ENCODE measurements around the gene C8G. TPM values are rescaled to one million over a fixed set of nuclear protein-coding genes. Genes with fewer than 3 reads are reported as not detected.

The C8G gene
- total RNA-seq, 6 donors from 2014 or later: 1.8 to 4.4 (median 2.1) TPM; not detected in 3

DNA sequence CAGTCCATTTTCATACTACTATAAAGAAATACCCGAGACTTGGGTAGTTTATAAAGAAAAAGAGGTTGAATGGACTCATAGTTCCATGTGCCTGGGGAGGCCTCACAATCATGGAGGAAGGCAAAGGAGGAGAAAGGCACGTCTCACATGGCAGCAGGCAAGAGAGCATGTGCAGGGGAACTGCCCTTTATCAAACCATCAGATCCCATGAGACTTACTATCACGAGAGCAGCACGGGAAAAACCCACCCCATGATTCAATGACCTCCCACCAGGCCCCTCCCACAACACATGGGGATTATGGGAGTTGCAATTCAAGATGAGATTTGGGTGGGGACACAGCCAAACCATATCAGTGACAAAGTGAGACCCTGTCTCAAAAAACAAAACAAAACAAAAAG lies 38.8 kb upstream of the C8G start:
- WGBS, 2 donors: 76 to 82% methylated on average over 4 of the region's 4 CpGs
- Histone ChIP-seq H3K4me1 (peaks cover 22 to 26% (median 25%) of the 10 kb centered on the region in 4 donors), H3K27me3 (no peaks in the 10 kb centered on the region), H3K4me3 (no peak overlapping the region), H3K27ac (no peak overlapping the region), H3K36me3 (peaks cover 0 to 46% (median 36%) of the 10 kb centered on the region in 4 donors), H3K9me3 (no peaks in the 10 kb centered on the region)
- DNase-seq (no peak), ATAC-seq (ENCODE audit: low FRiP score in 2 of 2) (no peak)
- TF ChIP-seq POLR2A (IDR thresholded peaks at IDR 0.05): no peak
- TF ChIP-seq POLR2AphosphoS5 (IDR thresholded peaks at IDR 0.05): no peak
- TF ChIP-seq, protein P1, sequence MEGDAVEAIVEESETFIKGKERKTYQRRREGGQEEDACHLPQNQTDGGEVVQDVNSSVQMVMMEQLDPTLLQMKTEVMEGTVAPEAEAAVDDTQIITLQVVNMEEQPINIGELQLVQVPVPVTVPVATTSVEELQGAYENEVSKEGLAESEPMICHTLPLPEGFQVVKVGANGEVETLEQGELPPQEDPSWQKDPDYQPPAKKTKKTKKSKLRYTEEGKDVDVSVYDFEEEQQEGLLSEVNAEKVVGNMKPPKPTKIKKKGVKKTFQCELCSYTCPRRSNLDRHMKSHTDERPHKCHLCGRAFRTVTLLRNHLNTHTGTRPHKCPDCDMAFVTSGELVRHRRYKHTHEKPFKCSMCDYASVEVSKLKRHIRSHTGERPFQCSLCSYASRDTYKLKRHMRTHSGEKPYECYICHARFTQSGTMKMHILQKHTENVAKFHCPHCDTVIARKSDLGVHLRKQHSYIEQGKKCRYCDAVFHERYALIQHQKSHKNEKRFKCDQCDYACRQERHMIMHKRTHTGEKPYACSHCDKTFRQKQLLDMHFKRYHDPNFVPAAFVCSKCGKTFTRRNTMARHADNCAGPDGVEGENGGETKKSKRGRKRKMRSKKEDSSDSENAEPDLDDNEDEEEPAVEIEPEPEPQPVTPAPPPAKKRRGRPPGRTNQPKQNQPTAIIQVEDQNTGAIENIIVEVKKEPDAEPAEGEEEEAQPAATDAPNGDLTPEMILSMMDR (IDR thresholded peaks at IDR 0.05): no peak
- no peak for TF ChIP-seq EP300 (IDR thresholded peaks at IDR 0.05)

- H3K4me3 ChIP-seq: no peak overlapping the region
- TF ChIP-seq EP300 (IDR thresholded peaks at IDR 0.05) (no peak), POLR2A (IDR thresholded peaks at IDR 0.05) (no peak), POLR2AphosphoS5 (IDR thresholded peaks at IDR 0.05) (no peak)
- TF ChIP-seq, protein P1 (IDR thresholded peaks at IDR 0.05): no peak
- H3K36me3 ChIP-seq: peaks cover 0 to 48% (median 36%) of the 10 kb centered on the region in 4 donors
- H3K27ac ChIP-seq: no peak overlapping the region
- no peaks in the 10 kb centered on the region for H3K27me3 ChIP-seq
- 95% methylated on average over 15 to 29 of the region's 29 CpGs for WGBS, 2 donors
- no peak for ATAC-seq (ENCODE audit: low FRiP score in 2 of 2)
- no peaks in the 10 kb centered on the region for H3K9me3 ChIP-seq
- peak in 1 of 2 donors; percentile 71 for DNase-seq
- peaks cover 12 to 16% (median 15%) of the 10 kb centered on the region in 4 donors for H3K4me1 ChIP-seq
Observed at GRCh38 chr9:136907011-136907914, 37.8 kb upstream of the C8G start.

DNA sequence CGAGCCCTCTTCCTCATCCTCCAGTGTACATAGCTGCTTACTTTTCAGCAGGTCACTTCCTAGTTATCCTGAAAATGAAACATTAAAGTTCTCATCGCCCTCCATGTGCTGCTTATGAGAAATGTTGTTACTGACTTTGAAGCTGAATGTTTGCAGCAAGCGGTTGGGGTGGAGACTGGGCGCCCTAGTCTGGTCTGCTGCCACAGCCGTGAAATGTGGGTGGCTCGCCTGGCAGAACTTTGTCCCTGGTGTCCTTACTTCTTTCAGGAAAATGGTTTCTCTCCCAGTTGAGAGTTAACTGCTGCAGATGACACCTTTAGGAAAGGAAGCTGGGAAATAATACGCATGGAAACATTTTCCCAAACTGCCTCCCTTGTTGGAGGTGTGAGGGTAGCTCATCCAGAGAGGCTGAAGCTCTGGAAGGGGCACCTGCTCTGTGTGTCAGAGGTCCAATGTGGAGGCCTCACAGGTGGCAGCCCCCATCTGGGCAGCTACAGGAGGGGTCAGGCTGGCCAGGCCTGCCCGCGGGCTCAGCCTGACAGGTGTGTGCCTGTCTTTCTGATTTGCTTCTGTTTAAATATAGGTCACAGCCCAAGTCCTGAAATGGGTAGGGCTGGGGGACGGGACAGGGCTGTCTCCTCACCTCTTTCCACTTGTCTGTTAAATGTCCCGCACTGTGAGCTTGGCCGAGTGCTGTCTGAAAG lies 34.7 kb upstream of the C8G start:
- DNase-seq: peak in 1 of 2 donors; percentile 37
- Histone ChIP-seq H3K27ac (no peak overlapping the region), H3K4me3 (no peak overlapping the region), H3K9me3 (no peaks in the 10 kb centered on the region), H3K36me3 (peaks cover 0 to 75% (median 44%) of the 10 kb centered on the region in 4 donors), H3K27me3 (no peaks in the 10 kb centered on the region), H3K4me1 (peaks cover 0 to under 1% (median 0%) of the 10 kb centered on the region in 4 donors)
- ATAC-seq (ENCODE audit: low FRiP score in 2 of 2): no peak
- TF ChIP-seq POLR2A (IDR thresholded peaks at IDR 0.05): no peak
- no peak for TF ChIP-seq EP300 (IDR thresholded peaks at IDR 0.05)
- TF ChIP-seq, protein P1 (IDR thresholded peaks at IDR 0.05): no peak
- TF ChIP-seq POLR2AphosphoS5 (IDR thresholded peaks at IDR 0.05): no peak
- 95 to 96% methylated on average over 9 to 12 of the region's 12 CpGs for WGBS, 2 donors

DNA sequence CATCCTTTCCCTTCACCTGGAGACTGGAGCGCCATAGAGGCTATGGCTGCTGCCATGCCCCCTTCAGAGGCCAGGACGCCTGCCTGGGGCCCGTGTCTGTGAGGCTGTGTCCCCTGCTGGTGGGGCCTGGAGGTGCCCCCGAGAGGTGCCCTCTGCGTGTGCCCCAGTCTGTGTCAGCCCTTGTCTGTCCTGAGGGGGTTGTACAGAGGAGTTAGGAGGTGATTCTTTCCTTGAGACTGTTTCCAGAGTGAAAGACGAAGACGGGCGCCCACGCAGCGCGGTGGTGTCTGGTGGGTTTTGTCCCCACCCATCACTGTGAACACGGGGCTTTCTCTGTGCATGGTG lies 34.2 kb upstream of the C8G start:
- peaks cover 0 to 80% (median 45%) of the 10 kb centered on the region in 4 donors for H3K36me3 ChIP-seq

More for the DNA sequence above, 34.2 kb upstream of the C8G start:
- WGBS, 2 donors: 87 to 95% methylated on average over 8 to 12 of the region's 12 CpGs
- no peak overlapping the region for H3K4me3 ChIP-seq
- peak in 1 of 2 donors; percentile 73 for DNase-seq
- no peaks in the 10 kb centered on the region for H3K9me3 ChIP-seq
- ATAC-seq (ENCODE audit: low FRiP score in 2 of 2): no peak
- TF ChIP-seq POLR2AphosphoS5 (IDR thresholded peaks at IDR 0.05) (no peak), EP300 (IDR thresholded peaks at IDR 0.05) (no peak), POLR2A (IDR thresholded peaks at IDR 0.05) (no peak)
- TF ChIP-seq, protein P1 (IDR thresholded peaks at IDR 0.05): no peak
- no peak overlapping the region for H3K27ac ChIP-seq
- H3K4me1 ChIP-seq: no peaks in the 10 kb centered on the region
- H3K27me3 ChIP-seq: no peaks in the 10 kb centered on the region

Data from upper lobe of left lung (tissue), 6 donors.